Ovary (tissue), 1 donor: ENCODE measurements around the gene SSTR5.

Source experiments
- EP300 ChIP-seq: sonication (generic); formaldehyde crosslinking; IDR thresholded peaks from one replicate; pipeline ENCODE4 v1.6.1; 2017; ENCODE audit warnings: antibody characterized with exemption
- POLR2A ChIP-seq: fragments of 450-650 bp; IDR thresholded peaks from one replicate; pipeline ENCODE4 v1.6.1; 2017; ENCODE audit warnings: antibody characterized with exemption, mild to moderate bottlenecking, moderate library complexity

DNA sequence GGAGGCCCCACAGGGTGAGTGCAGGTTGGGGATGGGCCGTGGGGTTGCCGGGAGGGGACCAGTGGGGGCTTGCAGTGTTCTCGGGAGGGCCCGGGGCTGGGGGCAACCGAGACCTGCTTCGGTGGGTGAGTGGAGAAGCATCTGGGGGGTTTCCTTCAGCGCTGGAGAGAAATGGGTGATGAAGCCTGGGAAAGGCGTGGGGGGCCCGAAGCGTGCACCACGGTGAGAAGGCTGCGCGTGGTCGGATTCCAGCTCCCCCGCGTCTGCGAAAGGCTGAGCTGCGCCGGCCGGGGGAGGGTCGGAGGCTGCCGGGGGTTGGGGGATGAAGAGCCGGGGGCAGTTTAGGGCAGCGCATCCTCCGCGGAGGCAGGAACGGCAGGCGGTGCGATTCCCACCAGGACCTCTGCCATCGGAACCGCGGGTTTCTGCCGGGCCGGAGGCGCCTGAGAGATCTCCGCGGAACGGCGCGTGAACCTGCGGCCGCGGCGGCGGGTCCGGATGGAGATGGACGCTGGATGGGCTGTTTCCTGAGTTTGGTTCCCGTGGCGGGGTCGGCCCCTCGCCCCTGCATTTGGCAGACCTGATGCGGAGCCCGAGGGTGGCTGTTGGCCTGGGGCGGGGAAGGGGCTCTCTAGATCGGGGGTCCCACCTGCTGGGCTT, 6.9 kb upstream of the SSTR5 start:
- no peak for TF ChIP-seq EP300
- TF ChIP-seq POLR2A: no peak
